HUDEP-2 (cell line): Measurements from ENCODE around the gene FBXW9.
A peak's percentile ranks its signal among the peaks of the same experiment; 100 is the strongest.
"Not testable (repeated sequence)": the region's sequence is repeated elsewhere in the genome, so short reads cannot be mapped to it uniquely, and the experiment has no call there.

Experiments
- DNase-seq, 76 experiments: peaks; one replicate each; lab custom pipeline; 2025; ENCODE audit not compliant: unreplicated experiment in 76 of 76; lab: John Stamatoyannopoulos, UW

FBXW9 gene

DNA sequence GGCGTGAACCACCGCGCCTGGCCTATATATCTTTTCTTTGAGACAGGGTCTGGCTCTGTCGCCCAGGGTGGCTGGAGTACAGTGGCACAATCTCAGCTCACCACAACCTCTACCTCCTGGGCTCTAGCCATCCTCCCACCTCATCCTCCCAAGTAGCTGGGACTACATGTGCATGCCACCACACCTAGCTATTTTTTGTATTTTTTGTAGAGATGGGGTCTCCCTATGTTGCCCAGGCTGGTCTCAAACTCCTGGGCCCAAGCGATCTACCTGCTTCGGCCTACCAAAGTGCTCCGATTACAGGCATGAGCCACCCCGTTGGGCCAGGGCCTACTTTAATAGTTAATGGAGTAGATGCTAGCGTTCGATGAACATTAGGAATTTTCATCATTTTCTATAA, 23.9 kb upstream of the FBXW9 start:
- DNase-seq, result no peak

DNA sequence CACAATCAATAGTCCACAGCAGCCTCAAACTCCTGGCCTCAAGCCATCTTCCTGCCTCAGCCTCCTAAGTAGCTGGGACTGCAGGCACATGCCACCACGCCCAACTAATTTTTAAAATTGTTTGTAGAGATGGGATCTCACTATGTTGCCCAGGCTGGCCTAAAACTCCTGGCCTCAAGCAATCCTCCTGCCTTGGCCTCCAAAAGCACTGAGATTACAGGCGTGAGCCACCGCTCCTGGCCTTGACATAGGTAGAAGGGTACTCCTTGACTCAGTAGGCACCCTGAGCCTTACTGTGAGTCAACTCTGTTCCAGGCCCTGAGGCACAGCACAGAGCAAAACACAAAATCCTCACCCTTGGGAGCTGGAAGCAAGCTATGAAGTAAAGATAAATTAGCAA, 19.5 kb upstream of the FBXW9 start:
- peak in 4 of 76 experiments; percentile 17 to 29 (median 20) for DNase-seq

DNA sequence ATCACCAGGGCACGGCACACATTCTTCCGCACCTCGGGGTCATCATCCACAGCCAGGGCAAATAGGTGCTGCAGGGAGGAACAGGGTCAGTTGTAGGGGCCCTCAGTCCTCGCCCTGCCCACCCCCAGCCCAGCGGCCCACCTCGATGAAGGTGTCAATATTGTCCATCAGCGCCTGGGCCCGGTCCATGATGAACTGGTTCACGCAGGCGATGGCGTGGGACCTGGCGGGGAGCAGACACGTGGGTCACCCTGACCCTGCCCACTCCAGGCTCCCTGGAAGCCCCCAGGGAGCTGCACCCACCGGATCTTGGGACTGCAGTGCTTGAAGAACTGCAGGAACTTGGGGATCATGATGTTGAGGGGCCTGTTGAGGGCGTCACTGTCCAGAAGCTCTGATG, 18.7 kb upstream of the FBXW9 start:
- no peak for DNase-seq

DNA sequence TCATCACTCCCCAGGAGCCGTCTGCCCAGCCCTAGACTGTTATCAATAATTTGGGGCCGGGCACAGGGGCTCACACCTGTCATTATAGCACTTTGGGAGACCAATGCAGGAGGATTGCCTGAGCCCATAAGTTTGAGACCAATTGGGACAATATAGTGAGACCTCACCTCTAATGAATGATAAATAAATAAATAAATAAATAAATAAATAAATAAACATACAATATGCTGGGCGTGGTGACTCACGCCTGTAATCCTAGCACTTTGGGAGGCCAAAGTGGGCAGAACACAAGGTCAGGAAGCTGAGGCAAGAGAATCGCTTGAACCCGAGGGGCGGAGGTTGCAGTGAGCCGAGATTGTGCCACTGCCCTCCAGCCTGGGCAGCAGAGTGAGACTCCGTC, 16.9 kb upstream of the FBXW9 start:
- not testable (repeated sequence) for DNase-seq

DNA sequence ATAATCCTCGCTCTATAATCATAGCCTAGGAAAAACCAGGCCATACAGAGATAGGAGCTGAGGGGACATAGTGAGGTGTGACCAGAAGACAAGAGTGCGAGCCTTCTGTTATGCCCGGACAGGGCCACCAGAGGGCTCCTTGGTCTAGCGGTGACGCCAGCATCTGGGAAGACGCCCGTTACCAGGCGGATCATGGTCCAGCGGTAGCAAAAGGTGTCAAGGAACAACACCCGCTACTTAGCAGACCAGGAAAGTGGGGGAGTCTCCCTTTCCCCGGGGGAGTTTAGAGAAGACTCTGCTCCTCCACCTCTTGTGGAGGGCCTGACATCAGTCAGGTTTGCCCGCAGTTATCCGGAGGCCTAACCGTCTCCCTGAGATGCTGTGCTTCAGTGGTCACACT, 15.6 kb upstream of the FBXW9 start:
- DNase-seq, result peak in 10 of 76 experiments; percentile 18 to 57 (median 33)

DNA sequence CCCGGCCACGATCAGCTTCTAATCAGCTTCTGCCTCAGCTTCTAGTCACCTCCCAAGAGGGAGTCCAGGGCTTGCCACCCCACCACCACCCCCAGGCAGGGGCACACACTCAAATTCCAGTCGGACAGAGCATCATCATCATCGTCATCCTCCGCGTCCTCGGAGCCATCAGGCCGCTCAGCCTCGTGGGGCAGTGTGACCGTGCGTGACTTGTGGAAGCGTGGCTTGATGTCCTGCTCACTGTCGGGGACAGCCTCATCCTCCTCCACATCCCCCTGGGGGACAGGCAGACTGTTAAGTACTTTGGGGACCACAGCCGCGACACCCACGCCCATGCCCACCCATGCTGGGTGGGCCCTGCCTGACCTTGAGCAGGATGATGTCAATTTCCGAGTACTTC, 14.8 kb upstream of the FBXW9 start:
- no peak for DNase-seq

DNA sequence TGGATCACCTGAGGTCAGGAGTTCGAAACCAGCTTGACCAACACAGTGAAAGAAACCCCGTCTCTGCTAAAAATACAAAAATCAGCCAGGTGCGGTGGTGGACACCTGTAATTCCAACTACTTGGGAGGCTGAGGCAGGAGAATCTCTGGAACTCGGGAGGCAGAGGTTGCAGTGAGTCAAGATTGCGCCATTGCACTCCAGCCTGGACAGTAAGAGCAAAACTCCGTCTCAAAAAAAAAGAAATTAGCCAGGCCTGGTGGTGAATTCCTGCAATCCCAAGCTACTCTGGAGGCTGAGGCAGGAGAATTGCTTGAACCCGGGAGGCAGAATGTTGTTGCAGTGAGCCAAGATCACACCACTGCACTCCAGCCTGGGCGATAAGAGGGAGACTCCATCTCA, 12.2 kb upstream of the FBXW9 start:
- DNase-seq, result no peak

DNA sequence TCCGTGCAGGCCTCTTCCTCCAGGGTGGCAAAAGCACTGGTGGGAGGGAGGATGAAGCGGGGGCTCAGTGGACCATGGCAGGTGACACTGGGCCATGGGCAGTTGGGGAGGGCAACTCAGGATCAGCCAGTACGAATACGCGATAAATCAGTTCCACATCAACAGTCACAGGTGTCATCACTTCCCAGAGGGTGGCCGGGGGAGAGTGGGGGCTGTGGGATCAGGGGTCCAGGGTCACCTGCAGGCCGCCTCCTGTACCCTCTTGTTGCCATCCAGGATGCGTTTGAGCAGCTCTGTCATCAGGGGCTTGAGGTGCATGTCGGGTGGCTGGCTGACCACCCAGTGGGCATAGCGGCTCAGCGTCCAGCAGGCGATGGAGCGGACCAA, 9.9 kb upstream of the FBXW9 start:
- no peak for DNase-seq

DNA sequence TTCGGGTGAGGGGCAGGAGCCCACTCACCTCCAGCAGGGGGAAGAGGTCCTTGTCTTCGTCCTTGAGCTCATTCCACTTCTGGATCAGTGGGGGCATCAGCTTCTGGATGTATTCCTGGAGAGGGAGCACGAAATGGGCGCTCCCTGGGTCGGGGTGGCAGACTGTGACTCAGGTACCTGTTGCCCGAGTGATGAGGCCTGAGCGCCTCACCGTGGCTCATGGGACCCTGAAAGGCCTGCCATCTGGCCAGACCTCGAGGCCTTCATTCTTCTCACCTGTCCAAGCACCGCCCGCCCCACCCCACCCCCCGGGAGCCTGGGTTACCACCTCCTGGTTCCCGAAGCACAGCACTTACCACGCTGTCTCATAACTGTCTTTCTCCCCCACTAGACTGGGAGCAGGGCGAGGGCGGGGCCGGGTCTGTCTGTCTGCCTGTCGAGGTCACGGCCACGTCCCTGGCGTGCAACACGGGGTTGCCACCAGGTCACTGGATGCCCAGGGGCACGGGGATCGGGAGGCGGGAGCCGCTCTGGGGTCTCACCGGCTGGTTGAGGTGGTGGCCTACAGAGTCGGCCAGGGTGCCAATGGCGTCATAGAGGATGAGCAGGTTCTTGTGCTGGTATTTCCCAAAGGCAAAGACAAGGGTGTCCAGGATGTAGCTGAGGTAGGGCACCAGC, 9.4 kb upstream of the FBXW9 start:
- DNase-seq, result no peak

DNA sequence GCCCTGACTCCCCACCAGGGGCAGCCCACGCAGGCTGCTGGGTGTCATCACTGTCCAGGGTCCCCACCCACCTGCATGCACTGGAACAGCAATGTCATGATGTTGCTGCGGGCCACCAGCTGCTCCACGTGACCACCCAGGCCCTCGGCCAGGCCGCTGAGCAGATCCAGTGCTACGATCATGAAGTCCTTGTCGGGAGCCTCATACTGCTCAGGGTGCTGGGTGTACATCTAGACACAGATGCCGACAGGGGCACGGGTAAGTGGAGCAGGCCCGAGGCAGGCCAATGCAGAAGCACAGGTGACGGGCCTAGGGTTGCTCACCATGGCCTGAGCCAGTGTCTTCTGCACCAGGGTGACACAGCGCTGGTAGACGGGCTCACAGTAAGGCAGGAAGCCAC, 8.7 kb upstream of the FBXW9 start:
- no peak for DNase-seq

DNA sequence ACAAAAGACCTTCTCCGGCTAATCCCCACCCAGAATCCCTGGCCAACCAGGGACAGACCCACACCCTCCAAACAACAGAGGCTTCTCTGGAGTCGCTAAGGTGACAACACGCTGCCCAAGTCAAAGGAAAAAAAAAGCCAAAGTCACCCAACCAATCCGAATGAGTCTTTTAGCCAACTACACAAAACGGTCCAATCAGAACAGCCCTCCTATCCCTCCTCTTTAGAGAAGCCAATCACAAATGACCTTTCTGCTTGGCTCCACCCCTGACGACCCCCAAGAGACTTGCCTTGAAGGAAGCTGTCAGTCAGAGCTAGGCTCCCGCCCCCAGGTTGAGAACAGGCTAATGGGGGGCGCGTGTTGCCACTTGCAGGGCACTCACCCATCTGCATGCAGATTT, 6.6 kb upstream of the FBXW9 start:
- DNase-seq, result peak in 17 of 76 experiments; percentile 10 to 54 (median 32)

DNA sequence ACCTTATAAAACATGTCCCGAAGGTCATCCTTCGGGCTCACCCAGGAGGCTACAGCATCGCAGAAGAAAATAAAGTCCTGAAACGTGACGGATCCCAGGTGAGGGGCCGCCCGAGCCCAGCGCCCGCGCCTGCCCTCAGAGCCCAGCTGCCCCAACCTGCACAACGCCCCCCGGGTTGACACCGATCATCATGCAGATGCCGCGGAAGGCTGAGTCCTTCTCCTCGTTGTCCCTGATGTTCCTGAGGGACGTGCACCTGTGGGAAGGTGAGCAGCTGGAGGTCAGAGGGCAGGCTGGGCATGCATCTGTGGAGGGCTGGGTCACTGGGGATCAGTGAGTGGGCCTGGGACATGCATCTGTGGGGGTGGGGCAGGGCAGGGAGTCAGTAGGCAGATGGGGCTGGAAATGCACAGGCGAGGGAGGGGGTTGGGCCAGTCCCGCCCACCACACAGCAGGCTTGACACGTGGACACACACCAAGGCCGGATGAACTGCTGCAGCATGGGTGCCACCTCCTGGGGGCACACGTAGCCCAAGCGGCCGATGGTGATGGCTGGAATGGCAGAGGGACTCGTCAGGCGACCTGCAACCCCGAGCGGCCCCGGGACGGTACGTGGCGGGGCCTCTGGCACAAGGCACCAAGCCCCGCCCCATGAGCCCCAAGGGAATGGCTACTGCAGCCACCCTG, 5.3 kb upstream of the FBXW9 start:
- DNase-seq, result no peak

DNA sequence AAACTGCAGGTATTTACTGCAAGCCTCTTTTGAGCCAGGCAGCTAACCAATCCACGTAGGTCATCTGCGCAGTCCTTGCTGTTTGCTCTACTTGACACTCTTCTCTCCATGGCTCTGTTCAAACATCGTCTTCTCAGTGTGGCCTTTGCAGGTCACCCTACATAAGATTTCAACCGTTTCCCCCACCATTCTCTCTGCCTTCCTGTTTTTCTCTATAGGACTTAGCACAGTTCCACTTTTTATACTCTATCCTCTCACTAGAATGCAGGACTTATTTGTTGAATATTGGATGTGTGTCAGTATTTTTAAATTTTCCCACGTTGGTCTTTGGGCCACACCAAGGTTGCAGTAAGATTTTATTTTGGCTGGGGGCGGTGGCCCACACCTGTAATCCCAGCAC, 1.7 kb upstream of the FBXW9 start:
- DNase-seq, result no peak

DNA sequence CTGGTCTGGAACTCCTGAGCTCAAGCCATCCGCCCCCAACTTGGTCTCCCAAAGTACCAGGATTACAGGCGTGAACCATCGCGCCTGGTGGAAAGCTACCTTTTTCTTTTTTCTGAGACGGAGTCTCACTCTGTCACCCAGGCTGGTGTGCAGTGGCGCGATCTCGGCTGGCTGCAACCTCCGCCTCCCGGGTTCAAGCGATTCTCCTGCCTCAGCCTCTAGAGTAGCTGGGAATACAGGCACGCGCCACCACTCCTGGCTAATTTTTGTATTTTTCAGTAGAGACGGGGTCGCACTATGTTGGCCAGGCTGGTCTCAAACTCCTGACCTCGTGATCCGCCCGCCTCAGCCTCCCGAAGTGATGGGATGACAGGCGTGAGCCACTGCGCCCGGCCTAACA, 994 bp upstream of the FBXW9 start:
- DNase-seq, result not testable (repeated sequence)

DNA sequence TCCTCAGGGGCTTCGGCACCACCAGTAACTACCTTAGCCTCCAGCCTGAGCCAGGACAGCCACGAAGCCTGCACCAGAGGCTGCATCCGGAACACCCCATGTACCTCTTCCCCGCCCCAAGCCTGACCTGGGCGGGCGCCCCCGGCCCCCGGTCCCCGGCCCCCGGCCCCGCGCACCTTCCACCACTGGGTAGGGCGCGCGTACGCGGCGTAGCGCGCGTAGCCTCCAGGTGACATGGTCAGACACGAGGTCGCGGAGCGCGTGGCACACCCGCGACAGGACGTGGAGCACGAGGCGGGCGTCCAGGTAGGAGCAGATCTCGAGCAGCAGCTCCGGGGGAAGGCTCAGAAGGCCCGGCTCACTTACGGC, 450 bp downstream of the FBXW9 start:
- peak in 2 of 76 experiments; percentile 36 to 54 for DNase-seq

DNA sequence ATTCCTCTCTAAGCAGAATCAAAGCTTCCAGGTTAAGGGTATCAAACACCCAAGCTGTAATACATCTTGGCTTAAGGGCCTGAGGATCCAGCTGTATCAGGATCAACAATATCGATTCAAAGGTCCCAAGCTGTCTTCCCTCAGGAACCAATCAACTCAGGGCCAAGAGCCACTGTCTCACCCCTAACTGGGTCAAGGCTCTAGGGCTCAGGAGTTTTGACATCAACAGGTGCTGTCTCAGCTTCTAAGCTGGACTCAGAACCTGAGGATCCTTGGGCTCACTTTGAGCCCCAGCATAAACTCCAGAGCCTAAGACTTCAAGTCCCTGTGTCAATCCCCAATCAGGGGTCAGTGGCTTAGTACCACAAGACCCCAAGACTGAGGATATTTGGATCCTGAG, 917 bp downstream of the FBXW9 start:
- peak in 1 of 76 experiments; percentile 12 for DNase-seq

DNA sequence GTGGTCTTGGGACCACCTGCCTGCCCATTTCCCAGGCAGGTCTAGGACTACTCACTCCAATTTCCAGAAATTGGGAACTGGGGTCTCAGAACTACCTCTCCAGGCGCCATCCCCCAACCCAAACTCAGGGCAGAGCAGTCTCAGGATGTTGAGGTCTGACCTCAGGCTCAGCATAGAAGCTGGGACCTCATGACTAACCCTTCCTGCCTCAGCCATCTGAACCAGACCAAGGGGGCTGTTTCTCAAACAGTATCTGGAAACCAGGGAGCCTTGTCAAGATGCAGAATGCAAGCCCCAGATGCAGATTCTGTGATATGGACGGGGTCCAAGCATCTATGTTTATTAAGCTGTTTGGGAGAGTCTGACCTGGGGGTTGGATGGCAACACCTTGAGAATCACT, 1.3 kb downstream of the FBXW9 start:
- no peak for DNase-seq

DNA sequence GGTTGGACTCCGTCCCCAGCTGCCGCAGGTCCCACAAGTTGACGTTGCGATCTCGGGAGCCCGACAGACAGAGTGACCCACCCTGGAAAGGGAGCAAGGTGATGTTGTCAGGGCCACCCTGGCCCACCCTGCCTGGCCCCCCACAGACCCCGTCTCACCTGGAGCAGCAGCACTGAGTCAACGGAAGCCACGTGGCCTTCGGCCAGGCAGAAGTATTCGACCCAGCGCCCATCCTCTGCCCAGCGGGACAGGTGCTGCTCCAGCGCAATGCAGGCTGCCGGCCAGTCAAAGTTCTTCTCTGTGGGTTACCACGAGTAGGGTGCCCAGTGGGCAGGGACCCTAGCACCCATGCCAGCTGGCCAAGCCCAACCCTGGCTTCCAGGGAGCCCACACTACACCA, 1.8 kb downstream of the FBXW9 start:
- no peak for DNase-seq

DNA sequence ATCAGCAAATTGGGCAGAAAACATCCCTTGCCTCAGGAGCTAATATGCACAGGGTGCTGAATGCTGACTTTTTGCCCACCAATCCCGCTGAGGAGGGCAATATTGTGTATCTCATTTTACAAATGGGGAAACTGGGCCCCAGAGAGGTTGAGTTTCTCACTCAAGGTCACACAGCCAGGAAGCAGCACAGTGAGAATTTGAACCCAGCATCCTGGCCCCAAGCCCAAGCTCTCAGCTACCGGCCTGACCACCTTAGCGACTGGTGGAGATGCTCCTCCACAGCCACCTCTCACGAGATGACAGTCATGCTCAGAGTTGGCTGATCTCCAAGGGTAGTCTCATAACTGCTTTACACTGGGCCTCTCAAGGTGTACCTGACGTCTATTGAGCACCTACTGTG, 3.5 kb downstream of the FBXW9 start:
- DNase-seq, result no peak

DNA sequence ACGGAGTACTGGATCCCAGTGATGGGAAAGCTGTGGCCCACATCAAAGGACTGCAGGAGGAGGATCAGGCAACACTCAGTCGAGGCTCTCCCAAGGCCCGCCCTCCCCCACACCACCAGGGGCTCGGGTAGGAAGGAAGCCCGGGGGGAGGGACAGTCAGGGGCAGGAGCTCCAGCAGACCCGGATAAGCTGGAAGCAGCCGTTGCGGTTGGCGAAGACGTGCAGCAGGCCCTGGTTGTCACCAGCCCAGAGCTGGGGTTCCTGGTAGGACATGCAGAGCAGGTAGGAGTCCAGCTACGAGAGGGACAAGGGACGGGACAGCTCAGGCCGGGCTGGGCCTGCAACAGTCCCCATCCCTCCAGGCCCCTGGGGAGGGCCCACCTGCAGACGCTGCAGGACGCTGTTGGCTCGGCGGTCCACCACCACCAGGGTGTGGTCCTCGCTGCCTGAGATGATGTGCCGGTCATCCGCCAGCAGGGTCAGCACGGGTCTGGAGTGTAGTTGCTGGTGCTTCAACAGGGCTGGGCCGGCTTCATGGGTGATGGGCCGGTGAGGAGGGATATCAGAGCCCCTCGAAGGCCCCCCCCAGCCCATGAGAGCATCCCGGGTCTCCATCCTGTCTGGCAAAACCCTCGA, 6.7 kb downstream of the FBXW9 start:
- no peak for DNase-seq

DNA sequence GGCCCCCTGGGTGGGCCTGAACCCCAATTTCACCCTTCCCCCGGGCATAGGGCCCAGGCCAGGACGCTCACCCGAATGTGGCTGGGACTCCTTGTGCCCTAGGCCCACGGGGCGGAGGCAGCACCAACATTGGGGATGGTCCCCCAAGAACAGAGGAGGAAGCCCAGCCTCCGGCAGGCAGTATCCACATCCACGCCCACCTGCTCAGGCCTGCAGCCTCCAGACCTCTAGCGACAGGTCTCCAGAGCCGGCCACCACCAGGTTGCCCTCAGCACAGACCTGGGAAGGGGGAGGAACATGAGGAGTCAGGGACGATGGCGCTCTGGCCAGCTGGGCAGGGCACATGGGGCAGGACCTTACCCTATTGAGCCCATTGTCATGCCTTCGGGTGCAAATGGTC, 7.4 kb downstream of the FBXW9 start:
- no peak for DNase-seq

DNA sequence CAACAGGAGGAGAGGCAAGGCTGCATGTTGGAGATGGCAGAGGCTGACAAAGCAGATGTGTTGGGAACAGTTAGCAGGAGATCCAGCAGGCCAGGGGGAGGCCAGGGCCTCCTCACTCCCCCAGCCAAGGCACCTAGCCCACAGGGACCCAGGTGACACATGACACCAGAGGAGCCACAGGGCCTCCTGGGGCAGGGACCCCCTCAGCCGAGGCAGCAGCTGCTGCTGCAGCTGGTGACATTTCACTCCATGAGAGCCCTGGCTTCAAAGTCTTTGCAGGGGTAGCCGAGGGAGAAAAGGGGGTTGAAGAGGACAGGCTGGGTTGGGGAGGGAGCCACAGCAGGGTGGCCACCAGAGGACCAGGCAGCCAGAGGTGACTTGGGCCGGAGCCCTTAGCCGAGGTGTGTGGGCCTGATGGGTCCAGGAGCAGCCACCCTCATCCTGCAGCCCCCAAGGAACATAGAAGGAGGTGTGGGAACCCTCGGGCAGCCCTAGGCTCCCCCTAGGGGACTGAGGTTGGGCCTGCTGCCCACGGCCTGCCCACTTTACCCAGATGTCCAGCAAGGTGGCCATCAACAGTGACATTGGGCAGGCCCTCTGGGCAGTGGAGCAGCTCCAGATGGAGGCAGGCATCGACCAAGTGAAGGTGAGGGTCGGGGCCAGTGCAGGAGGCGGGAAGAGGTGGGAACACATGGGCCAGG, 8.8 kb downstream of the FBXW9 start, which contains the start of gene GNG14:
Gene GNG14 (plus strand): TSS at position 503 of the 701 bp plus-strand sequence. CDS start 51 bp downstream, at position 554.
- no peak for DNase-seq
